Osteoblast (primary cell): ENCODE results near the gene TCEA3. TPM values are rescaled to one million over a fixed set of nuclear protein-coding genes. Genes with fewer than 3 reads are reported as not detected.

Source experiments
- DNase-seq: peaks from one replicate; pipeline ENCODE4 v3.0.0; 2011; ENCODE audit warnings: low spot score, mixed read lengths; ENCODE audit not compliant: insufficient read length; ENCODE audit errors: missing footprints
- H2AFZ ChIP-seq: 2 replicates; pipeline ENCODE4 v1.6.0; 2011; ENCODE audit warnings: mild to moderate bottlenecking, low read length
- H3K27ac ChIP-seq: 2 replicates; pipeline ENCODE4 v1.5.1; 2011; ENCODE audit warnings: mild to moderate bottlenecking, low read depth, low read length, moderate library complexity
- H3K27me3 ChIP-seq: 2 replicates; pipeline ENCODE4 v1.6.0; 2012; ENCODE audit warnings: mild to moderate bottlenecking, control low read depth, inconsistent platforms, low read length, moderate library complexity; ENCODE audit not compliant: insufficient read depth
- H3K36me3 ChIP-seq: 2 replicates; pipeline ENCODE4 v1.5.1; 2011; ENCODE audit warnings: mild to moderate bottlenecking, low read length, control low read depth, moderate library complexity; ENCODE audit not compliant: insufficient read depth
- H3K4me1 ChIP-seq: 2 replicates; pipeline ENCODE4 v1.5.1; 2011; ENCODE audit warnings: mild to moderate bottlenecking, low read length, control low read depth, moderate library complexity; ENCODE audit not compliant: insufficient read depth
- H3K4me2 ChIP-seq: 2 replicates; pipeline ENCODE4 v1.6.0; 2011; ENCODE audit warnings: mild to moderate bottlenecking, low read length; ENCODE audit not compliant: insufficient read depth
- H3K4me3 ChIP-seq: fragments of 200-600 bp; sonication (generic); 3 replicates; pipeline ENCODE4 v1.5.1; 2012; ENCODE audit warnings: mild to moderate bottlenecking, low read length, inconsistent platforms; ENCODE audit not compliant: insufficient read depth
- H3K79me2 ChIP-seq: 2 replicates; pipeline ENCODE4 v1.6.0; 2012; ENCODE audit warnings: mild to moderate bottlenecking, low read length, control low read depth, inconsistent platforms; ENCODE audit not compliant: insufficient read depth
- H3K9me3 ChIP-seq: 2 replicates; pipeline ENCODE4 v1.5.1; 2011; ENCODE audit warnings: low read depth, low read length, control low read depth
- H4K20me1 ChIP-seq: 2 replicates; pipeline ENCODE4 v1.6.0; 2012; ENCODE audit warnings: mild to moderate bottlenecking, low read length, control low read depth; ENCODE audit not compliant: insufficient read depth
- CTCF ChIP-seq: IDR thresholded peaks from 2 replicates; pipeline ENCODE4 v1.5.1; 2011; ENCODE audit warnings: mild to moderate bottlenecking, low read depth, low read length, moderate library complexity; ENCODE audit errors: extremely low read depth
- total RNA-seq: library from RNA; depleted of rRNA; stranded (reverse); fragments of >200 nt; gene quantifications from 2 replicates; pipeline ENCODE4 v1.2.3, GENCODE V29; 2012

The TCEA3 gene
- total RNA-seq, 1 donor: 31.5 TPM

- Histone ChIP-seq H3K4me1 (peaks cover 22% of the 10 kb centered on the region), H3K4me2 (peak overlapping the region; percentile 86), H4K20me1 (no peaks in the 10 kb centered on the region), H3K9me3 (no peaks in the 10 kb centered on the region), H3K27ac (peak overlapping the region; percentile 10), H3K27me3 (no peaks in the 10 kb centered on the region), H3K36me3 (peaks cover 6% of the 10 kb centered on the region), H3K79me2 (peaks cover 4% of the 10 kb centered on the region), H2AFZ (peak overlapping the region; percentile 76), H3K4me3 (peak overlapping the region; percentile 15)
- DNase-seq: peak; percentile 96
- peak; percentile 33 for TF ChIP-seq CTCF
Observed at GRCh38 chr1:23421753-23422240, 2.8 kb downstream of the TCEA3 start.

- no peak for TF ChIP-seq CTCF
- no peaks in the 10 kb centered on the region for H3K9me3 ChIP-seq
- no peak overlapping the region for H3K4me3 ChIP-seq
- H3K36me3 ChIP-seq: peaks cover 6% of the 10 kb centered on the region
- H3K27ac ChIP-seq: no peak overlapping the region
- H3K27me3 ChIP-seq: no peaks in the 10 kb centered on the region
- H3K4me1 ChIP-seq: peaks cover 22% of the 10 kb centered on the region
- H4K20me1 ChIP-seq: no peaks in the 10 kb centered on the region
- DNase-seq: no peak
- H3K79me2 ChIP-seq: peaks cover 4% of the 10 kb centered on the region
- H2AFZ ChIP-seq: no peak overlapping the region
- no peak overlapping the region for H3K4me2 ChIP-seq
Observed at GRCh38 chr1:23421343-23421742, 3.2 kb downstream of the TCEA3 start.

- no peak overlapping the region for H3K27ac ChIP-seq
Observed at GRCh38 chr1:23420778-23421177, 3.8 kb downstream of the TCEA3 start.

GRCh38 chr1:23419180-23419579, 5.4 kb downstream of the TCEA3 start:
- H3K4me1 ChIP-seq: peaks cover 18% of the 10 kb centered on the region
- peaks cover 6% of the 10 kb centered on the region for H3K36me3 ChIP-seq
- H3K27ac ChIP-seq: no peak overlapping the region
- no peaks in the 10 kb centered on the region for H3K9me3 ChIP-seq
- no peak for TF ChIP-seq CTCF
- H3K4me2 ChIP-seq: no peak overlapping the region
- no peaks in the 10 kb centered on the region for H4K20me1 ChIP-seq
- H3K79me2 ChIP-seq: peaks cover 4% of the 10 kb centered on the region
- no peaks in the 10 kb centered on the region for H3K27me3 ChIP-seq
- DNase-seq: no peak
- H3K4me3 ChIP-seq: no peak overlapping the region
- no peak overlapping the region for H2AFZ ChIP-seq

More at GRCh38 chr1:23420778-23421177, 3.8 kb downstream of the TCEA3 start:
- H3K79me2 ChIP-seq: peaks cover 4% of the 10 kb centered on the region
- no peak overlapping the region for H2AFZ ChIP-seq
- no peaks in the 10 kb centered on the region for H3K27me3 ChIP-seq
- H3K4me1 ChIP-seq: peaks cover 22% of the 10 kb centered on the region
- no peaks in the 10 kb centered on the region for H3K9me3 ChIP-seq
- no peak for DNase-seq
- no peak for TF ChIP-seq CTCF
- no peaks in the 10 kb centered on the region for H4K20me1 ChIP-seq
- H3K4me3 ChIP-seq: no peak overlapping the region
- no peak overlapping the region for H3K4me2 ChIP-seq
- peaks cover 6% of the 10 kb centered on the region for H3K36me3 ChIP-seq
